Liver (tissue), 9 donors: ENCODE data around the gene CLIP2. TPM values are rescaled to one million over a fixed set of nuclear protein-coding genes. Genes with fewer than 3 reads are reported as not detected.
"Not testable (repeated sequence)": the region's sequence is repeated elsewhere in the genome, so short reads cannot be mapped to it uniquely, and the experiment has no call there.

Experiments
- DNase-seq: peaks from one replicate; pipeline ENCODE4 v3.0.0-alpha.2; 2017; ENCODE audit warnings: low spot score
- H3K27ac ChIP-seq, 2 donors: one replicate each; pipeline ENCODE4 v1.7.0; 2013; ENCODE audit warnings: inconsistent platforms in 2 of 2, low read length in 2 of 2, control low read depth in 1 of 2, low read depth in 1 of 2, mild to moderate bottlenecking in 1 of 2
- H3K27me3 ChIP-seq, 4 donors: one replicate each; pipeline versions ENCODE4 v1.6.1 to v1.7.0; 2013; ENCODE audit warnings: low read length in 3 of 4, inconsistent platforms in 1 of 4, mild to moderate bottlenecking in 1 of 4, moderate library complexity in 1 of 4; ENCODE audit not compliant: control insufficient read depth in 4 of 4, insufficient read depth in 4 of 4
- H3K36me3 ChIP-seq, 4 donors: one replicate each; pipeline versions ENCODE4 v1.6.1 to v1.7.0; 2013; ENCODE audit warnings: low read length in 3 of 4, mild to moderate bottlenecking in 3 of 4, low read depth in 1 of 4, moderate library complexity in 1 of 4; ENCODE audit not compliant: control insufficient read depth in 4 of 4, insufficient read depth in 3 of 4
- H3K4me1 ChIP-seq, 4 donors: one replicate each; pipeline versions ENCODE4 v1.6.1 to v1.7.0; 2013; ENCODE audit warnings: low read length in 3 of 4, mild to moderate bottlenecking in 3 of 4, moderate library complexity in 1 of 4; ENCODE audit not compliant: control insufficient read depth in 4 of 4, insufficient read depth in 4 of 4
- H3K4me3 ChIP-seq, 3 donors: one replicate each; pipeline versions ENCODE4 v1.6.1 to v1.7.0; 2013; ENCODE audit warnings: low read length in 3 of 3, control low read depth in 1 of 3, low read depth in 1 of 3, mild to moderate bottlenecking in 1 of 3
- H3K9ac ChIP-seq, 2 donors: one replicate each; pipeline ENCODE4 v1.7.0; 2013; ENCODE audit warnings: low read length in 2 of 2, mild to moderate bottlenecking in 2 of 2, moderate library complexity in 2 of 2, control low read depth in 1 of 2, low read depth in 1 of 2
- H3K9me3 ChIP-seq, 4 donors: one replicate each; pipeline versions ENCODE4 v1.6.1 to v1.7.0; 2013; ENCODE audit warnings: low read length in 3 of 4; ENCODE audit not compliant: control insufficient read depth in 4 of 4
- EGR1 ChIP-seq, 2 donors: IDR thresholded peaks; 2 replicates each; pipeline ENCODE4 v1.6.1; 2016 to 2018; ENCODE audit warnings: antibody characterized with exemption in 2 of 2, low read depth in 2 of 2
- FOXA1 ChIP-seq: IDR thresholded peaks from 2 replicates; pipeline ENCODE4 v1.6.1; 2016; ENCODE audit warnings: antibody characterized with exemption
- FOXA2 ChIP-seq: IDR thresholded peaks from 2 replicates; pipeline ENCODE4 v1.6.1; 2016; ENCODE audit warnings: antibody characterized with exemption
- GABPA ChIP-seq, 2 donors: IDR thresholded peaks in 1 of 2; conservative IDR thresholded peaks in 1 of 2; 2 replicates each; pipeline ENCODE4 v1.6.1; 2016; ENCODE audit warnings: antibody characterized with exemption in 2 of 2, mild to moderate bottlenecking in 1 of 2, moderate library complexity in 1 of 2
- HNF4A ChIP-seq, 2 donors: conservative IDR thresholded peaks; 2 replicates each; pipeline ENCODE4 v1.6.1; 2016; ENCODE audit warnings: antibody characterized with exemption in 2 of 2, mild to moderate bottlenecking in 2 of 2
- HNF4G ChIP-seq: IDR thresholded peaks from 2 replicates; pipeline ENCODE4 v1.6.1; 2016; ENCODE audit warnings: antibody characterized with exemption
- JUND ChIP-seq, 2 donors: IDR thresholded peaks; 2 replicates each; pipeline ENCODE4 v1.6.1; 2016; ENCODE audit warnings: antibody characterized with exemption in 2 of 2
- NR2F2 ChIP-seq: IDR thresholded peaks from 2 replicates; pipeline ENCODE4 v1.6.1; 2016; ENCODE audit warnings: antibody characterized with exemption
- RAD21 ChIP-seq, 2 donors: IDR thresholded peaks; 2 replicates each; pipeline ENCODE4 v1.6.1; 2016; ENCODE audit warnings: antibody characterized with exemption in 2 of 2, mild to moderate bottlenecking in 2 of 2
- RXRA ChIP-seq, 2 donors: IDR thresholded peaks; 2 replicates each; pipeline ENCODE4 v1.6.1; 2017 to 2018; ENCODE audit warnings: antibody characterized with exemption in 2 of 2, mild to moderate bottlenecking in 1 of 2
- SP1 ChIP-seq: IDR thresholded peaks from 2 replicates; pipeline ENCODE4 v1.6.1; 2018; ENCODE audit warnings: antibody characterized with exemption, mild to moderate bottlenecking
- TAF1 ChIP-seq: conservative IDR thresholded peaks from 2 replicates; pipeline ENCODE4 v1.6.1; 2016; ENCODE audit warnings: antibody characterized with exemption, mild to moderate bottlenecking
- YY1 ChIP-seq: IDR thresholded peaks from 2 replicates; pipeline ENCODE4 v1.6.1; 2016; ENCODE audit warnings: antibody characterized with exemption, mild to moderate bottlenecking
- WGBS: extraction: QIAGEN DNeasy Blood & Tissue Kit; methylation state at CpG from one replicate; pipeline ENCODE4 v1.1.7; 2013; 5-methylcytosine and 5-hydroxymethylcytosine counted together
- polyA plus RNA-seq, 2 donors: library from polyadenylated mRNA; stranded (reverse) in 1 of 2; unstranded in 1 of 2; fragments of 200-250 nt in 1 of 2; fragments of >200 nt in 1 of 2; fragmentation: Nextera tagmentation in 1 of 2; extraction: Ambion mirVana in 1 of 2; gene quantifications; one replicate each; pipeline versions ENCODE4 v1.2.1 to v1.2.3, GENCODE V29; 2013 to 2015
- total RNA-seq, 2 donors: library from RNA; depleted of rRNA; stranded (reverse); fragments of >200 nt; gene quantifications; one replicate each; pipeline ENCODE4 v1.2.3, GENCODE V29; 2014
- TF ChIP-seq, protein P1 (sequence below): IDR thresholded peaks from 2 replicates; pipeline ENCODE4 v1.6.1; 2016; ENCODE audit warnings: antibody characterized with exemption
- TF ChIP-seq, protein P2 (sequence below): IDR thresholded peaks from 2 replicates; pipeline ENCODE4 v1.6.1; 2016; ENCODE audit warnings: antibody characterized with exemption, mild to moderate bottlenecking
- TF ChIP-seq, protein P3 (sequence below): IDR thresholded peaks from 2 replicates; pipeline ENCODE4 v1.6.1; 2016; ENCODE audit warnings: antibody characterized with exemption
- TF ChIP-seq, protein P4 (sequence below): fragments of 150-350 bp; IDR thresholded peaks from 2 replicates; pipeline ENCODE4 v1.5.1; 2017; ENCODE audit warnings: improper control_type of control experiment, low read depth, low read length; ENCODE audit not compliant: missing input control
- TF ChIP-seq, protein P5 (sequence below): IDR thresholded peaks from 2 replicates; pipeline ENCODE4 v1.6.1; 2016; ENCODE audit warnings: antibody characterized with exemption
- donor health status: healthy.
- donor health status: healthy.
- donor health status: healthy.
- donor health status: healthy.
- donor health status: healthy.

The CLIP2 gene
- total and polyA plus RNA-seq, 4 donors: 1.4 to 6.3 (median 2.5) TPM

DNA sequence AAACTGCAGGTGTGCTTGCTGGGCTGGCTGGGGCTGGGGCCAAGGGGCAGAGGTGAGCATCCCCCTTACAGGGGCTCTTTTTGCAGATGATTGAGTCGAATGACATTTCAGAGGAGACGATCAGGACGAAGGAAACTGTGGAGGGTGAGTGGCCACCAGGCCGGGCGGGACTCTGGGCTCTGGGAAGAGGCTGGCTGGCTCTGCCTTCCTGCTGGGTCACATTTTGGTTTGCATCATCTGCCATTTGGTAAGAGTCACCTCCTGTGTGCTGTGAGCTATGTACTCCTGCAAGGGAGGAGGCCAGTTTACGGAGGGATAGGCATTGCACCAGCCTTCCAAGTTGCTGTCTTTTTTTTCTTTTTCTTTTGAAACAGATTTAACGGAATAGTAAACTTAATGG, 91.5 kb downstream of the CLIP2 start:
- WGBS: 42% methylated on average over 7 of the region's 7 CpGs
- no peak for DNase-seq
- Histone ChIP-seq H3K9me3 (no peaks in the 10 kb centered on the region), H3K27ac (peak overlapping the region; percentile 78 to 91), H3K27me3 (no peaks in the 10 kb centered on the region), H3K9ac (no peak overlapping the region), H3K4me1 (peaks cover 5 to 21% (median 13%) of the 10 kb centered on the region in 4 donors), H3K4me3 (no peak overlapping the region), H3K36me3 (no peaks in the 10 kb centered on the region)
- no peak for TF ChIP-seq FOXA2
- TF ChIP-seq, protein P1, sequence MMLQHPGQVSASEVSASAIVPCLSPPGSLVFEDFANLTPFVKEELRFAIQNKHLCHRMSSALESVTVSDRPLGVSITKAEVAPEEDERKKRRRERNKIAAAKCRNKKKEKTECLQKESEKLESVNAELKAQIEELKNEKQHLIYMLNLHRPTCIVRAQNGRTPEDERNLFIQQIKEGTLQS: peak; percentile 88
- TF ChIP-seq SP1: no peak
- TF ChIP-seq FOXA1: no peak
- peak; percentile 63 to 69 for TF ChIP-seq RXRA (IDR thresholded peaks at IDR 0.05)
- TF ChIP-seq, protein P2, sequence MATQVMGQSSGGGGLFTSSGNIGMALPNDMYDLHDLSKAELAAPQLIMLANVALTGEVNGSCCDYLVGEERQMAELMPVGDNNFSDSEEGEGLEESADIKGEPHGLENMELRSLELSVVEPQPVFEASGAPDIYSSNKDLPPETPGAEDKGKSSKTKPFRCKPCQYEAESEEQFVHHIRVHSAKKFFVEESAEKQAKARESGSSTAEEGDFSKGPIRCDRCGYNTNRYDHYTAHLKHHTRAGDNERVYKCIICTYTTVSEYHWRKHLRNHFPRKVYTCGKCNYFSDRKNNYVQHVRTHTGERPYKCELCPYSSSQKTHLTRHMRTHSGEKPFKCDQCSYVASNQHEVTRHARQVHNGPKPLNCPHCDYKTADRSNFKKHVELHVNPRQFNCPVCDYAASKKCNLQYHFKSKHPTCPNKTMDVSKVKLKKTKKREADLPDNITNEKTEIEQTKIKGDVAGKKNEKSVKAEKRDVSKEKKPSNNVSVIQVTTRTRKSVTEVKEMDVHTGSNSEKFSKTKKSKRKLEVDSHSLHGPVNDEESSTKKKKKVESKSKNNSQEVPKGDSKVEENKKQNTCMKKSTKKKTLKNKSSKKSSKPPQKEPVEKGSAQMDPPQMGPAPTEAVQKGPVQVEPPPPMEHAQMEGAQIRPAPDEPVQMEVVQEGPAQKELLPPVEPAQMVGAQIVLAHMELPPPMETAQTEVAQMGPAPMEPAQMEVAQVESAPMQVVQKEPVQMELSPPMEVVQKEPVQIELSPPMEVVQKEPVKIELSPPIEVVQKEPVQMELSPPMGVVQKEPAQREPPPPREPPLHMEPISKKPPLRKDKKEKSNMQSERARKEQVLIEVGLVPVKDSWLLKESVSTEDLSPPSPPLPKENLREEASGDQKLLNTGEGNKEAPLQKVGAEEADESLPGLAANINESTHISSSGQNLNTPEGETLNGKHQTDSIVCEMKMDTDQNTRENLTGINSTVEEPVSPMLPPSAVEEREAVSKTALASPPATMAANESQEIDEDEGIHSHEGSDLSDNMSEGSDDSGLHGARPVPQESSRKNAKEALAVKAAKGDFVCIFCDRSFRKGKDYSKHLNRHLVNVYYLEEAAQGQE: peak; percentile 27
- no peak for TF ChIP-seq HNF4G
- no peak for TF ChIP-seq TAF1
- peak in 1 of 2 donors; percentile 28 for TF ChIP-seq JUND (IDR thresholded peaks at IDR 0.05)
- no peak for TF ChIP-seq GABPA (IDR thresholded peaks at IDR 0.05 in 1 of 2, conservative IDR thresholded peaks at IDR 0.05 in 1 of 2)
- TF ChIP-seq RAD21 (IDR thresholded peaks at IDR 0.05): peak in 1 of 2 donors; percentile 24
- TF ChIP-seq, protein P3, sequence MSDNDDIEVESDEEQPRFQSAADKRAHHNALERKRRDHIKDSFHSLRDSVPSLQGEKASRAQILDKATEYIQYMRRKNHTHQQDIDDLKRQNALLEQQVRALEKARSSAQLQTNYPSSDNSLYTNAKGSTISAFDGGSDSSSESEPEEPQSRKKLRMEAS: no peak
- TF ChIP-seq HNF4A (conservative IDR thresholded peaks at IDR 0.05): peak; percentile 37 to 66
- TF ChIP-seq, protein P4, sequence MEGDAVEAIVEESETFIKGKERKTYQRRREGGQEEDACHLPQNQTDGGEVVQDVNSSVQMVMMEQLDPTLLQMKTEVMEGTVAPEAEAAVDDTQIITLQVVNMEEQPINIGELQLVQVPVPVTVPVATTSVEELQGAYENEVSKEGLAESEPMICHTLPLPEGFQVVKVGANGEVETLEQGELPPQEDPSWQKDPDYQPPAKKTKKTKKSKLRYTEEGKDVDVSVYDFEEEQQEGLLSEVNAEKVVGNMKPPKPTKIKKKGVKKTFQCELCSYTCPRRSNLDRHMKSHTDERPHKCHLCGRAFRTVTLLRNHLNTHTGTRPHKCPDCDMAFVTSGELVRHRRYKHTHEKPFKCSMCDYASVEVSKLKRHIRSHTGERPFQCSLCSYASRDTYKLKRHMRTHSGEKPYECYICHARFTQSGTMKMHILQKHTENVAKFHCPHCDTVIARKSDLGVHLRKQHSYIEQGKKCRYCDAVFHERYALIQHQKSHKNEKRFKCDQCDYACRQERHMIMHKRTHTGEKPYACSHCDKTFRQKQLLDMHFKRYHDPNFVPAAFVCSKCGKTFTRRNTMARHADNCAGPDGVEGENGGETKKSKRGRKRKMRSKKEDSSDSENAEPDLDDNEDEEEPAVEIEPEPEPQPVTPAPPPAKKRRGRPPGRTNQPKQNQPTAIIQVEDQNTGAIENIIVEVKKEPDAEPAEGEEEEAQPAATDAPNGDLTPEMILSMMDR: no peak
- TF ChIP-seq, protein P5, sequence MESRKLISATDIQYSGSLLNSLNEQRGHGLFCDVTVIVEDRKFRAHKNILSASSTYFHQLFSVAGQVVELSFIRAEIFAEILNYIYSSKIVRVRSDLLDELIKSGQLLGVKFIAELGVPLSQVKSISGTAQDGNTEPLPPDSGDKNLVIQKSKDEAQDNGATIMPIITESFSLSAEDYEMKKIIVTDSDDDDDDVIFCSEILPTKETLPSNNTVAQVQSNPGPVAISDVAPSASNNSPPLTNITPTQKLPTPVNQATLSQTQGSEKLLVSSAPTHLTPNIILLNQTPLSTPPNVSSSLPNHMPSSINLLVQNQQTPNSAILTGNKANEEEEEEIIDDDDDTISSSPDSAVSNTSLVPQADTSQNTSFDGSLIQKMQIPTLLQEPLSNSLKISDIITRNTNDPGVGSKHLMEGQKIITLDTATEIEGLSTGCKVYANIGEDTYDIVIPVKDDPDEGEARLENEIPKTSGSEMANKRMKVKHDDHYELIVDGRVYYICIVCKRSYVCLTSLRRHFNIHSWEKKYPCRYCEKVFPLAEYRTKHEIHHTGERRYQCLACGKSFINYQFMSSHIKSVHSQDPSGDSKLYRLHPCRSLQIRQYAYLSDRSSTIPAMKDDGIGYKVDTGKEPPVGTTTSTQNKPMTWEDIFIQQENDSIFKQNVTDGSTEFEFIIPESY: no peak
- TF ChIP-seq EGR1 (IDR thresholded peaks at IDR 0.05; ENCODE audit: low read depth in 2 of 2): no peak
- TF ChIP-seq YY1: peak; percentile 62
- no peak for TF ChIP-seq NR2F2

DNA sequence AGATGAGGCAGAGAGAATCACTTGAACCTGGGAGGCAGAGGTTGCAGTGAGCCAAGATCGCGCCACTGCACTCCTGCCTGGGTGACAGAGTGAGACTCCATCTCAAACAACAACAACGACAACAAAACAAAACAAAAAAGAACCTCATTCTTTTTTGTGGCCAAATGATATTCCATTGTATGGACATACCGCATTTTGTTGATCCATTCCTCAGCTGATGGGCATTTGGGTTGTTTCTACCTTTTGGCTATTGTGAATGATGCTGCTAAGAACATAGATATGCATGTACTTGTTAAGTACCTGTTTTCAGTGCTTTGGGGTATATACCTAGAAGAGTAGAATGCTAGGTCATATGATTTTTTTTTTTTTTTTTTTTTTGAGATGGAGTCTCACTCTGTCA, 94.9 kb downstream of the CLIP2 start:
- not testable (repeated sequence) for H3K9me3 ChIP-seq, H3K4me3 ChIP-seq, H3K27ac ChIP-seq, H3K36me3 ChIP-seq, H3K27me3 ChIP-seq, DNase-seq, H3K9ac ChIP-seq
- H3K4me1 ChIP-seq: peaks cover 5 to 26% (median 13%) of the 10 kb centered on the region in 4 donors
- WGBS: 95% methylated on average over 4 of the region's 4 CpGs
